OCI-M2 (cell line): Measurements from ENCODE around the gene SIGLEC9.
A peak's percentile ranks its signal among the peaks of the same experiment; 100 is the strongest.
"Not testable (repeated sequence)": the region's sequence is repeated elsewhere in the genome, so short reads cannot be mapped to it uniquely, and the experiment has no call there.

Experiments used
- DNase-seq: peaks from one replicate; lab custom pipeline; 2025; ENCODE audit not compliant: unreplicated experiment; lab: John Stamatoyannopoulos, UW

Gene SIGLEC9

GRCh38 chr19:51142809-51143475 is 18.2 kb downstream of the SIGLEC9 start:
- not testable (repeated sequence) for DNase-seq

- no peak for DNase-seq
Measured at GRCh38 chr19:51143486-51143885, 18.8 kb downstream of the SIGLEC9 start.

- DNase-seq: no peak
Measured at GRCh38 chr19:51144482-51145045, 19.9 kb downstream of the SIGLEC9 start.

- no peak for DNase-seq
Measured at GRCh38 chr19:51145916-51146493, 21.3 kb downstream of the SIGLEC9 start.

- no peak for DNase-seq
Measured at GRCh38 chr19:51146751-51147150, 22.0 kb downstream of the SIGLEC9 start.

GRCh38 chr19:51147663-51148062 is 23.0 kb downstream of the SIGLEC9 start:
- DNase-seq: no peak

GRCh38 chr19:51148580-51148979 is 23.9 kb downstream of the SIGLEC9 start:
- DNase-seq: no peak

GRCh38 chr19:51150627-51151026 is 25.9 kb downstream of the SIGLEC9 start:
- no peak for DNase-seq

- DNase-seq: no peak
Measured at GRCh38 chr19:51156710-51157109, 32.0 kb downstream of the SIGLEC9 start.

- DNase-seq: no peak
Measured at GRCh38 chr19:51157265-51157664, 32.6 kb downstream of the SIGLEC9 start.

- DNase-seq: no peak
Measured at GRCh38 chr19:51158474-51159129, 33.9 kb downstream of the SIGLEC9 start.

GRCh38 chr19:51159656-51160055 is 35.0 kb downstream of the SIGLEC9 start:
- no peak for DNase-seq

GRCh38 chr19:51161266-51161665 is 36.6 kb downstream of the SIGLEC9 start:
- DNase-seq: no peak

GRCh38 chr19:51161867-51162496 is 37.3 kb downstream of the SIGLEC9 start:
- no peak for DNase-seq

- no peak for DNase-seq
Measured at GRCh38 chr19:51163257-51163656, 38.6 kb downstream of the SIGLEC9 start.

GRCh38 chr19:51164215-51164614 is 39.5 kb downstream of the SIGLEC9 start:
- no peak for DNase-seq

- DNase-seq: no peak
Measured at GRCh38 chr19:51166846-51167490, 42.3 kb downstream of the SIGLEC9 start.

GRCh38 chr19:51168564-51169282 is 44.0 kb downstream of the SIGLEC9 start:
- DNase-seq: no peak

GRCh38 chr19:51169283-51169918 is 44.7 kb downstream of the SIGLEC9 start:
- peak; percentile 52 for DNase-seq

- no peak for DNase-seq
Measured at GRCh38 chr19:51172223-51172622, 47.5 kb downstream of the SIGLEC9 start.
